Measurements from ENCODE around the gene SCEL.
"Not testable (repeated sequence)": the region's sequence is repeated elsewhere in the genome, so short reads cannot be mapped to it uniquely, and the experiment has no call there.

DNA sequence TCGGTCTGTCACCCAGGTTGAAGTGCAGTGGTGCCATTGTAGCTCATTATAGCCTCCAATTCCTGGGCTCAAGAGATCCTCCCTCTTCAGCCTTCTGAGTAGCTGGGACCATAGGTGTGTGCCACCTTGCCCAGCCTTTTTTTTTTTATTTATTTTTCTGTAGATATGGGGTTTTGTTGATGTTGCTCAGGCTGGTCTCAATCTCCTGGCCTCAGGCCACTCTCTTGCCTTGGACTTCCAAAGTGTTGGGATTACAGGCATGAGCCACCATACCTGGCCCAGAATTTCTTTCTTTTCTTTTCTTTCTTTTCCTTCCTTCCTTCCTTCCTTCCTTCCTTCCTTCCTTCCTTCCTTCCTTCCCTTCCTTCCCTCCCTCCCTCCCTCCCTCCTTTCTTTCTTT, 16.1 kb upstream of the SCEL start:
- TF ChIP-seq EZH2phosphoT487 (IDR thresholded peaks at IDR 0.05; ENCODE audit: low read depth, severe bottlenecking, unreplicated experiment): not testable (repeated sequence)
- TF ChIP-seq, protein P1, sequence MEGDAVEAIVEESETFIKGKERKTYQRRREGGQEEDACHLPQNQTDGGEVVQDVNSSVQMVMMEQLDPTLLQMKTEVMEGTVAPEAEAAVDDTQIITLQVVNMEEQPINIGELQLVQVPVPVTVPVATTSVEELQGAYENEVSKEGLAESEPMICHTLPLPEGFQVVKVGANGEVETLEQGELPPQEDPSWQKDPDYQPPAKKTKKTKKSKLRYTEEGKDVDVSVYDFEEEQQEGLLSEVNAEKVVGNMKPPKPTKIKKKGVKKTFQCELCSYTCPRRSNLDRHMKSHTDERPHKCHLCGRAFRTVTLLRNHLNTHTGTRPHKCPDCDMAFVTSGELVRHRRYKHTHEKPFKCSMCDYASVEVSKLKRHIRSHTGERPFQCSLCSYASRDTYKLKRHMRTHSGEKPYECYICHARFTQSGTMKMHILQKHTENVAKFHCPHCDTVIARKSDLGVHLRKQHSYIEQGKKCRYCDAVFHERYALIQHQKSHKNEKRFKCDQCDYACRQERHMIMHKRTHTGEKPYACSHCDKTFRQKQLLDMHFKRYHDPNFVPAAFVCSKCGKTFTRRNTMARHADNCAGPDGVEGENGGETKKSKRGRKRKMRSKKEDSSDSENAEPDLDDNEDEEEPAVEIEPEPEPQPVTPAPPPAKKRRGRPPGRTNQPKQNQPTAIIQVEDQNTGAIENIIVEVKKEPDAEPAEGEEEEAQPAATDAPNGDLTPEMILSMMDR (IDR thresholded peaks at IDR 0.05; ENCODE audit: poor library complexity): not testable (repeated sequence)

Data from hepatocyte (in vitro differentiated cells).